Endometrial microvascular endothelial cells (primary cell): ENCODE results near the gene NSMF. TPM values are rescaled to one million over a fixed set of nuclear protein-coding genes. Genes with fewer than 3 reads are reported as not detected.
"Not testable (repeated sequence)": the region's sequence is repeated elsewhere in the genome, so short reads cannot be mapped to it uniquely, and the experiment has no call there.

ENCODE experiments used
- in situ Hi-C: cut with HindIII; loops from 2 replicates; pipeline ENCODE4 v1.10.0; 2017; ENCODE audit warnings: low sequenced_read_pairs, low pct_unique_long_range_greater_than_20kb; ENCODE audit errors: inconsistent ontology term
- total RNA-seq: library from RNA; depleted of rRNA; stranded (reverse); fragments of >200 nt; gene quantifications from one replicate; pipeline ENCODE4 v1.2.3, GENCODE V29; 2015; ENCODE audit errors: inconsistent ontology term

The NSMF gene
- total RNA-seq, 1 donor from 2014 or later = 43.8 TPM

DNA sequence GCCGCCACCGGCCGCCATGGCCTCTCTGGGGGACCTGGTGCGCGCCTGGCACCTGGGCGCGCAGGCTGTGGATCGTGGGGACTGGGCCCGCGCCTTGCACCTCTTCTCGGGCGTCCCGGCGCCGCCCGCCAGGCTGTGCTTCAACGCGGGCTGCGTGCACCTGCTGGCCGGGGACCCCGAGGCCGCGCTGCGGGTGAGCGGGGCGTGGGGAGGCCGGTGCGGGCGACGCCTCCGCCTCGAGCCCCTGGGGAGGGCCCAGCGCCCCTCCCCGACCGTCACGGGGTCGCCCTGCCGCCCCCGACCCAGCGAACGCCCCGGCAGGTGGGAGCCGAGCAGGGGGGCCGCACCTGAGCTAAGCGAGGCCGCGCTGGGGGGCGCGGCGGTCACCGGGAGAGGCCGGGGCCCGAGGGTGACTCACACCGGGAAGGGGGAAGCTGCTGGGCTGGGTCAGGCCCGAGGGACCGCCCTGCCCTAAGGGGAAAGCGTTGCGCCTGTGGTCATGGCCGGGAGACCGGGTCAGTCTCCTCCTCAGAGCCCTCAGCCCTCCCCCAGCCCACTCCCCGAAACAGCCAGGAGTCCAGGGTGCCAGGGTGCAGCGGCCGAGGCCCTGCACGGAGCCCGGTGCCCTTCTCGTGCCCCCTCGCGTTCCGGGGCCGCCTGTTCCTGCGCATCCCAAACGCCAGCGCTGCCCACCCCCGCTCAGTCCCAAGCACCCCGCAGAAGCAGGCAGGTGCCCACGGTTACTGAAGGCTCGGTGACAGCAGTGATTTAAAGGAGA is 35.4 kb downstream of the NSMF start:
- in situ Hi-C loops = no loop called here

DNA sequence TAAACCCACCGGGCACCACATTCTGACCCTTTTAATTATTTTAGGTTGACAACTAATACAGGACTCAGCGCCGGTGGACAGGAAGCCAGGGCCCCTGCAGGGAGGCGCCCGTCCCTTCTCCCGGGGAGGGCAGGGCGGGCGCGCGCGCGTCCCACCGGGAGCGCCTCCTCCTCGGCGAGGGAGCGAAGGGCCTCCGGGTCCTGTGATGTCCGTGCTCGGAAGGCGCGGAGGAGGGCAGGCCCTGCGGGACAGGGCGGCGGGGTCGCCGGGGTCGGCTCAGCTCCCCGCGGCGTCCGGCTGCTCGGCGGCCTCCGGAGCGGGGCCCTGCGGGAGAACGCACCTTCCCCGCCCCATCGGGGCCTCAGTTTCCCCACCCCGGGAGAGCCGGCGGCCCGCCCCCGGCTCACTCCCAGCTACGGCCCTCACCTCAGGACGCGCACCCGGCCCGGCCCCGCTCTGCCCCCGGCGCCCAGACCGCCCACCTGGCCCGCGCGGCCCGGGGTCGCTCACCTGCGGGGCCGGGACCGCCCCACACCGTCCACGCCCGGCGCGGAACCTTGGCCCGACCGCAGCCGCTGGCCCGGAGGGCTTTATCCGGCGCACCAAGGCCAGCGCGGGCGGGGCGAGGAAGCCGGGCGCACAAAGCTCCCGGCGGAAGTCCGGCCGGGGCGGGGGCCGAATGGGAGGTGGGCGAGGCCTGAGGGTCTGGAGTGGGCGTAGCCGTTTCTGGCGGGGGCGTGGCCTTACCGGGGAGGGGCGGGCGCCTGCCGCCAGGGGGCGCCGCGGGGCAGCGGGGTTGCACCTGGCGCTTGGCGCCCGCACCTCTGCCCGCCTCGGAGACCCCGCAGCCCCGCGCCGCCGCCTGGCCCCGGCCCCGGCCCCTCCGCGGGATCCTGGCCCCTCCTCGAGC is 36.3 kb downstream of the NSMF start, which contains the start of the genes EXD3 and NOXA1:
Gene EXD3, minus strand, starts transcription at position 559 of the 910 bp plus-strand sequence. CDS start 27,805 bp downstream, outside the sequence.
Gene NOXA1, plus strand, starts transcription at position 790 of the 910 bp plus-strand sequence. CDS start 137 bp downstream, outside the sequence.
- in situ Hi-C loops = no loop called here

DNA sequence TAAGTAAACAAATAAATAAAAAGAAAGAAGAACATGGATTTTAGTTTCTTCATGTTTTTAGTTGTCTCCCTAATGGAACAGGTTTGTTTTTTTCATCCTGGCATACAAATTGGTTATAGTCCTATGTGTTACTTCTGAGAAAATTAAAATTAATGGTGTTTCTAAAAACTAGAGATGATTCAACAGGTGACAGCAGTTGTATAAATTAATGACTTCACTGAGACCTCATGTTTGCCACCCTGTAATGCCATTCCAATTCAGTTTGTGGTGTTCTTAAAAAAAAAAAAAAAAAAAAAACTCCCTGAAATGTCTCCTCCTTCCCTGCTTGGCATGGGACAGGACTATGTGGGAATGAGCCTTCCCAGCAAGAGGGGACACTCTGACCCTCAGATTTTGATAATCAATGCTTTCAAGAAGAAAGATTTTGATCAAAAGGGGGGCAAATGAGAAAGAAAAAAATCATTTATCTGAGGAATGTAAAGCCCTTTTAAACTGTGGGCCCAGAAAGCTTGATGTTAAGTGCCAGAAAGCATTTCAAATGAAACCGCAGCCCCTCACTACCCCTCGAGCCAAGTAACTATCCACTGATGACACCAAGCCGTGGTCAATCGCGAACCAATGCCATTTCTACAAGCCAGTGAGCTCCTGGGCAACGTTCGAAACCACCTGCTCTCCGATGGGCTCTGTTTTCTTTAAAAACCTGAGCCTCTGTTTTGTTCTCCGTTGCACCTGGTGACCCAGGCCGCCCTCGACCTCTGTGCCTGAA is 37.1 kb downstream of the NSMF start:
- in situ Hi-C loops = no loop called here

DNA sequence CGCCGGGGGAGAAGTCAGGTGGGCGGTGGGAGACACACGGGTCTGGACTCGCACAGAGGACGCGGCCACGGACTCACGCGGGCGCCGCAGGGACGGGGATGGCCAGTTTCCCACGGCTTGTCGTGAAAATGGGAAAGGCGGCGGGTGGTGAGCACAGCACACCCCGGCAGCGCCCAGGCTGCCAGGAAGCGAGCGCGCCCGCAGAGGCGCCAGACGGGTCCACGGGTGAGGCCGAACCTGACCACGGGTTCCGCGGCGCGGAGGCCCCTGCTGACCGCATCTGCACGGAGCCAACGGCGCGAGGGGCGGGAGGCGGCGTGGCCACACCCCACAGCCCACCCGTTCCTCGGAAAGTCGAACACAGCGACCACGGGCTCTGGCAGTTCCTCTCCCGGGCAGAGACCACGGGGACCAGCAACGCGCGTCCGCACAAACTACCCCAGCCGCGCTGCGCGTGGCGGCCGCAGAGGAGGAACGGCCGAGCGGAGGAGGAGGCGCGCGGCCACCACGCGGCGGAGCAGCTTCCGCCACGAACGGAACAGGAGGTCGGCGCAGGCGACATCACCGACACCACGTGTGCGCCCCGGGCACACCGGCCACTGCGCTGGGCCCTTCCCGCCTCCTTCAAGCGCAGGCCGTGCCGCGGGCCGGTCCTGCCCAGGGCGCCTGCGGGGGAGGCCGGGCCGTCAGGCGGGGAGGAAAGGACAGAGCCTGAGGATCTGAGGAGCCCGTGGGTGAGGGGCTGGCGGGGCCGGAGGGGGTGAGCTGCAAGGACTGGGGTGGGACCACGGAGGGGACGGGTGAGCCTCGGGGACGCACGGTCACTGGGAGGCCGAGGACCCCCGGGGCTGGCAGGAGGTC is 41.7 kb downstream of the NSMF start:
- in situ Hi-C loops = no loop called here

DNA sequence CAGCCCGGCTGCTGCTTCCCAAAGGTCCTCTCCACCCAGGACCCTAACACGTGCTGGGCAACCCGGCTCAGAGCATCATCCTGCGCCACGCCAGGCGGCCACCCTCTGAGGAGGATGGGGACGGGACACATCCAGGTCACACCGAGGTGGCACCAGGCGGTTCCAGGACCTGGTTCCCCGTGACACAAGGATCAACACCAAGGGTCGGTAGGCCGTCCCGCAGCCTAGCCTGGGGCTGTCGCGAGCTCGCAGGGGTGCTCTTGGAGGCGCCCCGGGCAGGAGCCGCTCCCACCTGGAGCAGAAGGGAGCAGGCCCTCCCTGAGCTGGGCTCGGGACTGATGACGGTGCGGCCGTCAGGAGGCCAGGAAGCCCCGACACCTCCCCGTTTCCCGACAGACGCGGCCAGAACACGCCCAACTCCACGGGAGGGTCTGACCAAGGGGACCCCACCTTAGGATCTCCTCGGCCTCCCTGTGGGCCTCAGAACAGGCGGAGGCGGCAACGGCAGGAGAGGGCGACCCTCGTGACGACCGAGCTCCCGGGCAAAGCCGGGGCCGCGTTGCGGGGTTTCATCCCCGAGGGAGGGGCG is 42.5 kb downstream of the NSMF start:
- in situ Hi-C loops = no loop called here

DNA sequence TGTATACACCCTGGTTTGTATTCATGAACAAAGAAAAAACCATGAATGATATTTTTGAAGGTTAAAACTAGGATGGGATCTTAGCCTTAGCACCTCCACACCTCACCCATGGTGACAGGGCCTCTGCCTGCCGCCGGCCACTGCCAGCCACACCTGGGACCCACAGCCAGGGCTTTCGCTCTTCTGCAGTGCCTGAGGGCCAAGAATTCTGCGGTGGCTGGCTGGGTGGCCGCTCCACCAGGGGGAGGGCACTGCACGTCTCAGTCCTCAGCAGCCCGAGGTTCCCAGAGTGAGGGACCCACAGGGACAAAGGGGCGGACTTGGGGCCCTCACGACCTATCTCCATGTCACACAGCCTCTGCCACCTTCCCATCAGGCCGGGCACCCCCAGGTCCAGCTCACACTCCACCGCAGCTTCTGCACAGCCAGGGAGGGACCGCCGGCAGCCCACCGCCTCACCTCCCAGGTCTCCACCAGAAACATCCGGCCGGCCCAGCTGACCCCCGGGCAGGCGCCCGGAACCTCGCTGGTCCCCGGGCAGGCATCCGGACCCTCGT is 43.0 kb downstream of the NSMF start:
- in situ Hi-C loops = no loop called here

DNA sequence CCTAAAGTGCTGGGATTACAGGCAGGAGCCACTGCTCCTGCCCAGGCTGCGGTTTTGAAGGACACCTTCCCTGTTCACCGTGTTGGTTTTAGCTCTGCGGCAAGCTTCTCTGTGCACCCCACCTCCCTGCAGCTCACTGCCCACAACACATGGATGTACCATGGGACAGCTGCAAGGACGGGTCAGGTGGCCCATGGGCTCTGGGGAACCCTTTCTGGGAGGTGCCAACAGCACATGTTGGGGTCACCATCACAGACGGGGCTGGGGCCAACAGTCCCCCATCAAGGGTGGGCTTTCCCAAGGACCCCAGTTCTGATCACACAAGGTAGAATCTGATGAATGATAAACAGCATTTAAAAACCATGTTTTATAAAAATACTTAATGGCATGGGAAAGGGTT is 43.7 kb downstream of the NSMF start:
- in situ Hi-C loops = no loop called here

DNA sequence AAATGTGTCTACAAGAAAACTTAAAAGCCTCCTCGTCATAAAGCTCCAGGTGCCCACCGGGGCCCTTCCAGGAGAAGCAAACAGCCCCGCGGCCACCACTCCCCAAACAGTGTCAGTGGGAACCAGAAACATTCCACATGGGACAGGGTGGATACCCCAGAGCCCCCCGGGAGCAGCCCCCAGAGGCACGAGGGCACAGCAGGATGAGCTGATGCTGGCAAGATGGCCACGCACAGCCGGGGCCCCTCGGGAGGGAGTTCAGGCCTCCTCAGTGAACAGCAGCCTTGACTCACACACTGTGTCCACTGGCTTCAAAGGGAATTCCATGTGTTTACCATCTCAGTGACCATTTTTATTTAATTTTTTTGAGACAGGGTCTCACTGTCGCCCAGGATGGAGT is 46.7 kb downstream of the NSMF start:
- in situ Hi-C loops = no loop called here

DNA sequence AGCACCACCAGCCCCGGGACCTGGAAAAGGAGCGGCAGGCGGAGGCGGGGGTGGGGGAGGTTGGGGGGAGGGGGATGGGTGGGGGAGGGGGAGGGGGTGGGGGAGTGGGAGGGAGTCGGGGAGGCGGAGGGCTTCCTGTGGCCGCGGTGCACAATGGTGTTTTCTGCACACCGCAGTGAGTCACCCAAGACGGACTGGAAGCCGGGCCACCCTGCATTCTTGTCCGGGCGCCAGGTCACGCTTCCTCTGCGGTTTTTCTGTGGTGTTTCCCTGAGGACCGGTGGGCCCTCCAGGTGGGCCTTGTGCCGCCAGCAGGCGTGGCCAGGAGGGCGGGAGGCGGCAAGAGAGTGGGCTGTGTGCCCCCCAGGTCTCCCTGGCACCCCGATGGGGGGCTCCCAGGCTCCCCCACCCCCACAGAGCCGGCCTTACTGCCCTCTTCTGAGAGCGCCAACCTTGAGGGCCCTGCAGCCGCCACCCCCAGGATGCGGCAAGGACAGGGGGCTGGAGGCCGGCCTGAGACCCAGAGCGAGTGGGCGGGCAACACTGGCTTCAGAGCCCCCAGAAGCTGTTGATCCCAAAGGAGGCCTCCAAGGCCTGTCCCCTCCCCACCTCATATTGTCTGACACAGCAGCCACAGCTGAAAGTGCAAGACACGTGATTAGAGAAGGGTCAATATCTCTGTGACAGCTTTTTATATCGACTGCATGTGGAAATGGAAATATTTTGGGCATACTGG is 47.3 kb downstream of the NSMF start:
- in situ Hi-C loops = no loop called here

DNA sequence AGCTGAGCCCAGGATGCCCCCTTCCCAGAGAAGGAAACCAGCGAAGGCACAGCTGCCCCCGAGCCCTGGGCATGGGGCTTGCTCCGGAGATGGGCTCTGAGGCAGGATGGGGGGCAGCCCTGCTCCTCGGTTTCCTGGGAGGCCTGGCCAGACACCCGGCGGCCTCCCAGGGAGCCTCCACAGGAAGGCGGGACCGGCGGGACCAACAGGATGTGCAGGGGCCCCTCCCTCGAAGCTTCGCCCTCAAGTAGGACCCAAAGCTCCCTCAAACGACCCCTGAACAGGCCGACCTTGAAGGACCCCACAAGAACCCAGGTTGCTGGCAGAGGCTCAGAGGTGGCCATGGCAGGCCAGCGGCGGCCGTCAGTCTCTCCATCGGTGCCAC is 47.9 kb downstream of the NSMF start:
- in situ Hi-C loops = no loop called here

DNA sequence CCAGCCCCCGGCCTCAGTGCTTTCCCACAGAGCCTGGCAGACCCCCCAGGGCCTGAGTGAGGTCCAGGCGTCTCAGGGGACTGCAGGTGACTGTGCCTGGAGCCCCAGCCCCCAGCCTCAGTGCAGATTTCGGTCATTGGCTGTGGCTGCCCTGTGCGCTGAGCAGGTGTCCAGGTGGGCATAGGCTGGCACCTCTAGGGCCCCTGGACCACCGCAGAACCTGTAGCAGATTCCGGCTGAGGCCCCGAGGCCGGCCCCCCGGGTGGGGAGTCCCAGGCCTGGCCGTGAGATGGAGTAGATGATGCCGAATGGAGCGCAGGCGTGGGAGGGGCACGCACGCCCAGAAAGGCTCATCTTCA is 48.3 kb downstream of the NSMF start:
- in situ Hi-C loops = no loop called here

DNA sequence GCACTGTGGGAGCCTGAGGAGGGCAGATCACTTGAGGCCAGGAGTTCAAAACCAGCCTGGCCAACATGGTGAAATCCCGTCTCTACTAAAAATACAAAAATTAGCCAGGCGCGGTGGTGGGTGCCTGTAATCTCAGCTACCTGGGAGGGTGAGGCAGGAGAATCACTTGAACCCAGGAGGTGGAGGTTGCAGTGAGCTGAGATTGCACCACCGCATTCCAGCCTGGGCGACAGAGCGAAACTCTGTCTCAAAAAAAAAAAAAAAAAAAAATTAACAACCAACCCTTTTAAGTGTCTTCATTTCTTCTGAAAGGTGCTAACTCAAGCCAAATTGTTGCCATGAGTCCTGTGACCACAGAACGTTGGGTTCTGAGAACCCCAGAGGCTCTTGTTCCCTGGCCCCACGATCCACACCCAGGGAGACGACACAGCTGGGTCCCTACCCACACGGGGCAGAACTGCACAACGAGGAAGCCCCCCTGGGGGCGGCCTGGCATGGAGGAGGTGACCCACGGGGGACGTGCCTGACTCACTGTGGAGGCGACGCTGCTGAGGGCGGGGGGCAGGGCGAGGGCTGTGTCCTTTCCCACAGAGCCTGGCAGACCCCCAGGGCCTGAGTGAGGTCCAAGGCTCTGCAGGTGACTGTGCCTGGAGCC is 48.8 kb downstream of the NSMF start:
- in situ Hi-C loops = not testable (repeated sequence)

DNA sequence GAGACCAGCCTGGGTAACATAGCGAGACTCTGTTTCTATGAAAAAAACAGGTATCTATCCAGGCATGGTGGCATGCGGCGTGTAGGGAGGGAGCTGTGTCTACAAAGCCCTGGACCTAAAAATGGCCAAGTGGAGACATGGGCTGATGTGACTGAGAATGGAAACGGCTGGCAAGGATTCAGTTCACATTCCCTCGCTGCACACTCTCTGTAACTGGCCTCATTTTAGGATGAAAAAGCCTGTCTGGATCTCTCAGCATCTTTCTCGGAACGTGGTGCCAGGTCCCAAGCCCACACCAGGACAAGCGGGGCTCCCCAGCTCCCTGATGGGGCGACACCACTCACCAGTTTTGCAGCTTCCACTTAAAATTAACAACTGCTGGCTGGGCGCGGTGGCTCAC is 49.6 kb downstream of the NSMF start:
- in situ Hi-C loops = no loop called here

DNA sequence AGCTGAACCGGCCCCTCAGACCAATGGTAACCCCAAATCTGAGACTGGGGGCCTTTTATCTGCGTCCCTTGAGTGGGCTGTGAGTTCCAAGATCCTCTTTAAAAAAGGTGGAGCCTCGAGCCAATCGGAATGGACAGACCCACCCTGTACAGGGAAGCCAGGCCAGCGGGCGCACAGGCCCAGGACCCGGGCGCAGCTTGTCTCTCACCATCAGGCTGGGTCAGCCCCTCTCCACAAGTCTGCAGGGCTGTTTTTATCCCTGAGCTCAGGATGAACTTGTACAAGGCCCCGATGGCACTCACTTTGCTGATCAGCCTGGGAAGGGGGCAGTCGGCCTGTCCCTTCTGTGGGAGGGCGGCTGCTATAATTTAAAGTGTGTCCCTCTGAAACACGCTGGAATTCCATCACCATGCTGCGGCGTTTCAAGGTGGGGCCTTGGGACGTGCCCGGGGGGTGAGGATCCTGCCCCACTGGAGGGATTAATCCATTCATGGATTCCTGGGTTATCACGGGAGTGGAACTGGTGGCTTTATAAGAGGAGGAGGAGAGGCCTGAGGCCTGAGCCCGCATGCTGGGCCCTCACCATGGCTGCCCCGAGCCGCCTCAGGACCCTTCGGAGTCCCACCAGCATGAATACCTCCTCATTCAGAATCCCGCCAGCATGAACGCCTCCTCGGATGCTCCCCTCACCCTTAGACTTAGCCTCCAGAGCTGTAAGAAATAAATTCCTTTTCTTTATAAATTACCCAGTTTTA is 50.3 kb downstream of the NSMF start:
- in situ Hi-C loops = no loop called here

DNA sequence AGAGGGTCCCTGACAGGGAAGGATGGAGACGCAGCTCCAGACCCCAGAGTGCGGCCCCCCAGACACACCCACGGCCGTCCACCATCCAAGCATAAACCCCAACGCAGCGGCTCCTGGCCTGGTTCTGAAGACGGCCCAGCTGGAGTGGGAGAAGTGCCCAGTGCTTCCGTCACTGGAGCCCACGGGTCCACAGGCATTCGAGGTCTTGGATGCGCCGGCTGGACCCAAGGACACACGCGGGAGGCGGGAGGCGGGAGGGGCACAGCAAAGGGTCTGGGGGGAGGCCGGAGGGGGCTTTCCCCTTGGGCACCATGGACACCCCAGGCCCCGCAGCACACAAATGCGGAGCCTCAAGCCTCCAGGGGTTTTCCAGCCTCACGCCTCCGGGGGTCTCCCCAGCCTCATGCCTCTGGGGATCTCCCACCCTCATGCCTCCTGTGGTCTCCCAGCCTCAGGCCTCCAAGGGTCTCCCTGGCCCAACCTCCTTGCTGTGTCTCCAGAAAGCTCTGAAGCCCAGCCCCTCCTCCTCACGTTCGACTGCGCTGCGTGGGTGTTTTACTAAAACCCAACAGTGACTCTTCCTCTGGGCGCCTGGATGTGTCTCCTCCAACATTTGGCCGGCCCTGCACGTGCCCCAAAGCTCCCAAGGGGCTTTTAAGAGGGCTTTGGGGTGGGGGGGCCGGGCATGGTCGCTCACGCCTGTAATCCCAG is 51.4 kb downstream of the NSMF start:
- in situ Hi-C loops = no loop called here
